ENCODE measurements around the gene RPL22.

DNA sequence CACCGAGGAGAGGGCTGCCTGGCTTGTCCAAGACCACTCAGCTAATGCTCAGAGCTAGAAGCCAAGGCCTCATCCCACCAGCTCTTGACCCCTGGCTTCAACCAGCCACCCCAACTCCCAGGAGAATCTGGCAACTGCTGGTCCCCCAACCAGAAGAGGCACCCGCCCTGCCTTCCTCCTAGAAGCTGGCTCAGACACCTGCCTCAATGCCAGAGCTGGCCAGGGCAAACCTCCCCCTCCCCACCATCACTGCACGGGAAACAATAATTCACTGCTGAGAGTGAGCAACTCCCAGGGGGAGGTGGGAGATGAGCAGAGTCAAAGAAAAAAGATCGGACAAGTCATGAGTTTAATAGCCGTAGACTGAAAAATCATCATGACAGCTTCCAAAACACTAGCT lies 22.6 kb downstream of the RPL22 start:
- TF ChIP-seq, protein P1, sequence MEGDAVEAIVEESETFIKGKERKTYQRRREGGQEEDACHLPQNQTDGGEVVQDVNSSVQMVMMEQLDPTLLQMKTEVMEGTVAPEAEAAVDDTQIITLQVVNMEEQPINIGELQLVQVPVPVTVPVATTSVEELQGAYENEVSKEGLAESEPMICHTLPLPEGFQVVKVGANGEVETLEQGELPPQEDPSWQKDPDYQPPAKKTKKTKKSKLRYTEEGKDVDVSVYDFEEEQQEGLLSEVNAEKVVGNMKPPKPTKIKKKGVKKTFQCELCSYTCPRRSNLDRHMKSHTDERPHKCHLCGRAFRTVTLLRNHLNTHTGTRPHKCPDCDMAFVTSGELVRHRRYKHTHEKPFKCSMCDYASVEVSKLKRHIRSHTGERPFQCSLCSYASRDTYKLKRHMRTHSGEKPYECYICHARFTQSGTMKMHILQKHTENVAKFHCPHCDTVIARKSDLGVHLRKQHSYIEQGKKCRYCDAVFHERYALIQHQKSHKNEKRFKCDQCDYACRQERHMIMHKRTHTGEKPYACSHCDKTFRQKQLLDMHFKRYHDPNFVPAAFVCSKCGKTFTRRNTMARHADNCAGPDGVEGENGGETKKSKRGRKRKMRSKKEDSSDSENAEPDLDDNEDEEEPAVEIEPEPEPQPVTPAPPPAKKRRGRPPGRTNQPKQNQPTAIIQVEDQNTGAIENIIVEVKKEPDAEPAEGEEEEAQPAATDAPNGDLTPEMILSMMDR (conservative IDR thresholded peaks at IDR 0.05), result no peak
- no peak for TF ChIP-seq ZFX (IDR thresholded peaks at IDR 0.05)
